Vagina (tissue), 2 donors: Measurements from ENCODE around the gene CDH26.

Experiments used
- POLR2A ChIP-seq, 2 donors: fragments of 450-650 bp; IDR thresholded peaks; one replicate each; pipeline ENCODE4 v1.6.1; 2017; ENCODE audit warnings: antibody characterized with exemption in 2 of 2, mild to moderate bottlenecking in 2 of 2, moderate library complexity in 2 of 2
- TF ChIP-seq, protein P1 (sequence below), 3 experiments: fragments of 450-650 bp in 2 of 3; fragments of 200-600 bp in 1 of 3; sonication (generic) in 1 of 3; IDR thresholded peaks; one replicate each; pipeline ENCODE4 v1.5.1; 2017 to 2019; ENCODE audit warnings: antibody characterized with exemption in 3 of 3, mild to moderate bottlenecking in 2 of 3, moderate library complexity in 2 of 3

DNA sequence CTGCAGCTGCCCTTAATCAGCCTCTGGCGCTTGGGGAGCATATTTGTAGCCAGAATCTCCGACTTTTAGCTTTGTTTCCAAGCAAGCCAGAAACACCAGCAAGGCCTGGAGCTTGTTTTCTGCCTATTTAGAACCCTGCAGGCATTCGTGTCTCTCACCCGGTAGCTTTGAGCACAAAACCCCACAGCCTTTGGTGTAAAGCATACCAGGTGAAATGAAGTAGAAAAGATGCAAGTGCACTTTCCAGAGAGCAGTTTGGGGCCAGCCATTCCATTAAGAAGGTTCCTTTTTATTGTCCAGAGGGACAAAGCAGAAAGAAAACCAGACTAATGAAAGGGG is 17.3 kb upstream of the CDH26 start:
- TF ChIP-seq, protein P1, sequence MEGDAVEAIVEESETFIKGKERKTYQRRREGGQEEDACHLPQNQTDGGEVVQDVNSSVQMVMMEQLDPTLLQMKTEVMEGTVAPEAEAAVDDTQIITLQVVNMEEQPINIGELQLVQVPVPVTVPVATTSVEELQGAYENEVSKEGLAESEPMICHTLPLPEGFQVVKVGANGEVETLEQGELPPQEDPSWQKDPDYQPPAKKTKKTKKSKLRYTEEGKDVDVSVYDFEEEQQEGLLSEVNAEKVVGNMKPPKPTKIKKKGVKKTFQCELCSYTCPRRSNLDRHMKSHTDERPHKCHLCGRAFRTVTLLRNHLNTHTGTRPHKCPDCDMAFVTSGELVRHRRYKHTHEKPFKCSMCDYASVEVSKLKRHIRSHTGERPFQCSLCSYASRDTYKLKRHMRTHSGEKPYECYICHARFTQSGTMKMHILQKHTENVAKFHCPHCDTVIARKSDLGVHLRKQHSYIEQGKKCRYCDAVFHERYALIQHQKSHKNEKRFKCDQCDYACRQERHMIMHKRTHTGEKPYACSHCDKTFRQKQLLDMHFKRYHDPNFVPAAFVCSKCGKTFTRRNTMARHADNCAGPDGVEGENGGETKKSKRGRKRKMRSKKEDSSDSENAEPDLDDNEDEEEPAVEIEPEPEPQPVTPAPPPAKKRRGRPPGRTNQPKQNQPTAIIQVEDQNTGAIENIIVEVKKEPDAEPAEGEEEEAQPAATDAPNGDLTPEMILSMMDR (IDR thresholded peaks at IDR 0.05), result no peak
- no peak for TF ChIP-seq POLR2A (IDR thresholded peaks at IDR 0.05)
